HepG2 (cell line): ENCODE measurements around the gene LRRC28. TPM values are rescaled to one million over a fixed set of nuclear protein-coding genes. Genes with fewer than 3 reads are reported as not detected.

Experiments
- HNRNPH1 ChIP-seq: fragments of 200-400 bp; formaldehyde crosslinking; optimal IDR thresholded peaks from 2 replicates; pipeline ENCODE3; 2017; ENCODE audit warnings: mild to moderate bottlenecking, low read depth, low read length
- MTF1 ChIP-seq: sonication (generic); formaldehyde crosslinking; IDR thresholded peaks from 2 replicates; pipeline ENCODE4 v1.5.0; 2020; ENCODE audit warnings: missing genetic modification reagents
- SALL1 ChIP-seq: sonication (generic); formaldehyde crosslinking; IDR thresholded peaks from 2 replicates; pipeline ENCODE4 v1.8.0; 2022; ENCODE audit warnings: mild to moderate bottlenecking, missing genetic modification reagents
- ZFP1 ChIP-seq: IDR thresholded peaks from 2 replicates; pipeline ENCODE4 v1.6.1; 2016
- polyA plus RNA-seq, 8 experiments: library from polyadenylated mRNA; depleted of rRNA in 3 of 8; stranded (reverse) in 7 of 8; unstranded in 1 of 8; fragments of >200 nt; fragmentation: Illumina TruSeq in 4 of 8; extraction: Trizol in 4 of 8; gene quantifications; 2 replicates each; pipeline versions ENCODE4 v1.2.1 to v1.2.3, GENCODE V29; 2011 to 2016; ENCODE audit warnings: low read depth in 4 of 8, missing spikeins in 1 of 8, mixed read lengths in 1 of 8; ENCODE audit not compliant: insufficient read depth in 1 of 8
- total RNA-seq, 5 experiments: library from RNA; depleted of rRNA; stranded (reverse); fragments of >200 nt; fragmentation: Illumina TruSeq; extraction: Trizol; gene quantifications; 2 replicates each; pipeline ENCODE4 v1.2.3, GENCODE V29; 2016; ENCODE audit warnings: low read depth in 1 of 5
- TF ChIP-seq, protein P1 (sequence below): sonication (generic); formaldehyde crosslinking; IDR thresholded peaks from 2 replicates; pipeline ENCODE4 v1.5.1; 2020; ENCODE audit warnings: mild to moderate bottlenecking, missing genetic modification reagents, borderline replicate concordance
- TF ChIP-seq, protein P2 (sequence below): sonication (generic); formaldehyde crosslinking; IDR thresholded peaks from 2 replicates; pipeline ENCODE4 v1.5.0; 2020; ENCODE audit warnings: mild to moderate bottlenecking, missing genetic modification reagents, borderline replicate concordance
- TF ChIP-seq, protein P3 (sequence below): sonication (generic); formaldehyde crosslinking; IDR thresholded peaks from 2 replicates; pipeline ENCODE4 v1.4.0; 2020; ENCODE audit warnings: missing genetic modification reagents

LRRC28 gene
- total and polyA plus RNA-seq, 2 of the 13 experiments (the other 11 are each of a cell fraction or from before 2014, with no cell fraction given), result 17.5 to 21.3 TPM

DNA sequence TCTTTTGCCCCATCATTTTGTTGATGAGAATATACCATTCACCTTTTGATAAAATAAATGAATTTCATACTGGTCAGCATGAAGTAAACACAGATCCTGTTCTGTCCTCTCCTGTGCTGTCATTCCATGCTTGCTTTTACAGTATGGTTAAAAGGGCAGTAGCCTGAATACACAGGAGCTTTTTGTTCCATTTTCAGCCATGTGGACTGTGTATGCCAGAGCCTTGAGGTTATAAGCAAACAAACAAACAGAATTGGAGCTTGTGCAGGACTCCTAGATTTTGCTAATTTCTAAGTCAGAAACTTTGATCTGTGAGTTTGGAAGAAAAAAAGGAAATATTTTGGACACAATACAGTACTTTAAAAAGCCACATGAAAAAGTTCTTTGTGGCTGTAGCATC lies 91.9 kb downstream of the LRRC28 start (continued):
- TF ChIP-seq, protein P1, sequence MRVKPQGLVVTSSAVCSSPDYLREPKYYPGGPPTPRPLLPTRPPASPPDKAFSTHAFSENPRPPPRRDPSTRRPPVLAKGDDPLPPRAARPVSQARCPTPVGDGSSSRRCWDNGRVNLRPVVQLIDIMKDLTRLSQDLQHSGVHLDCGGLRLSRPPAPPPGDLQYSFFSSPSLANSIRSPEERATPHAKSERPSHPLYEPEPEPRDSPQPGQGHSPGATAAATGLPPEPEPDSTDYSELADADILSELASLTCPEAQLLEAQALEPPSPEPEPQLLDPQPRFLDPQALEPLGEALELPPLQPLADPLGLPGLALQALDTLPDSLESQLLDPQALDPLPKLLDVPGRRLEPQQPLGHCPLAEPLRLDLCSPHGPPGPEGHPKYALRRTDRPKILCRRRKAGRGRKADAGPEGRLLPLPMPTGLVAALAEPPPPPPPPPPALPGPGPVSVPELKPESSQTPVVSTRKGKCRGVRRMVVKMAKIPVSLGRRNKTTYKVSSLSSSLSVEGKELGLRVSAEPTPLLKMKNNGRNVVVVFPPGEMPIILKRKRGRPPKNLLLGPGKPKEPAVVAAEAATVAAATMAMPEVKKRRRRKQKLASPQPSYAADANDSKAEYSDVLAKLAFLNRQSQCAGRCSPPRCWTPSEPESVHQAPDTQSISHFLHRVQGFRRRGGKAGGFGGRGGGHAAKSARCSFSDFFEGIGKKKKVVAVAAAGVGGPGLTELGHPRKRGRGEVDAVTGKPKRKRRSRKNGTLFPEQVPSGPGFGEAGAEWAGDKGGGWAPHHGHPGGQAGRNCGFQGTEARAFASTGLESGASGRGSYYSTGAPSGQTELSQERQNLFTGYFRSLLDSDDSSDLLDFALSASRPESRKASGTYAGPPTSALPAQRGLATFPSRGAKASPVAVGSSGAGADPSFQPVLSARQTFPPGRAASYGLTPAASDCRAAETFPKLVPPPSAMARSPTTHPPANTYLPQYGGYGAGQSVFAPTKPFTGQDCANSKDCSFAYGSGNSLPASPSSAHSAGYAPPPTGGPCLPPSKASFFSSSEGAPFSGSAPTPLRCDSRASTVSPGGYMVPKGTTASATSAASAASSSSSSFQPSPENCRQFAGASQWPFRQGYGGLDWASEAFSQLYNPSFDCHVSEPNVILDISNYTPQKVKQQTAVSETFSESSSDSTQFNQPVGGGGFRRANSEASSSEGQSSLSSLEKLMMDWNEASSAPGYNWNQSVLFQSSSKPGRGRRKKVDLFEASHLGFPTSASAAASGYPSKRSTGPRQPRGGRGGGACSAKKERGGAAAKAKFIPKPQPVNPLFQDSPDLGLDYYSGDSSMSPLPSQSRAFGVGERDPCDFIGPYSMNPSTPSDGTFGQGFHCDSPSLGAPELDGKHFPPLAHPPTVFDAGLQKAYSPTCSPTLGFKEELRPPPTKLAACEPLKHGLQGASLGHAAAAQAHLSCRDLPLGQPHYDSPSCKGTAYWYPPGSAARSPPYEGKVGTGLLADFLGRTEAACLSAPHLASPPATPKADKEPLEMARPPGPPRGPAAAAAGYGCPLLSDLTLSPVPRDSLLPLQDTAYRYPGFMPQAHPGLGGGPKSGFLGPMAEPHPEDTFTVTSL (CRISPR knock-in tag), result peak; percentile 63; the same call in 1 of the 2 replicates
- TF ChIP-seq ZFP1 (CRISPR knock-in tag), result no peak
- TF ChIP-seq, protein P2, sequence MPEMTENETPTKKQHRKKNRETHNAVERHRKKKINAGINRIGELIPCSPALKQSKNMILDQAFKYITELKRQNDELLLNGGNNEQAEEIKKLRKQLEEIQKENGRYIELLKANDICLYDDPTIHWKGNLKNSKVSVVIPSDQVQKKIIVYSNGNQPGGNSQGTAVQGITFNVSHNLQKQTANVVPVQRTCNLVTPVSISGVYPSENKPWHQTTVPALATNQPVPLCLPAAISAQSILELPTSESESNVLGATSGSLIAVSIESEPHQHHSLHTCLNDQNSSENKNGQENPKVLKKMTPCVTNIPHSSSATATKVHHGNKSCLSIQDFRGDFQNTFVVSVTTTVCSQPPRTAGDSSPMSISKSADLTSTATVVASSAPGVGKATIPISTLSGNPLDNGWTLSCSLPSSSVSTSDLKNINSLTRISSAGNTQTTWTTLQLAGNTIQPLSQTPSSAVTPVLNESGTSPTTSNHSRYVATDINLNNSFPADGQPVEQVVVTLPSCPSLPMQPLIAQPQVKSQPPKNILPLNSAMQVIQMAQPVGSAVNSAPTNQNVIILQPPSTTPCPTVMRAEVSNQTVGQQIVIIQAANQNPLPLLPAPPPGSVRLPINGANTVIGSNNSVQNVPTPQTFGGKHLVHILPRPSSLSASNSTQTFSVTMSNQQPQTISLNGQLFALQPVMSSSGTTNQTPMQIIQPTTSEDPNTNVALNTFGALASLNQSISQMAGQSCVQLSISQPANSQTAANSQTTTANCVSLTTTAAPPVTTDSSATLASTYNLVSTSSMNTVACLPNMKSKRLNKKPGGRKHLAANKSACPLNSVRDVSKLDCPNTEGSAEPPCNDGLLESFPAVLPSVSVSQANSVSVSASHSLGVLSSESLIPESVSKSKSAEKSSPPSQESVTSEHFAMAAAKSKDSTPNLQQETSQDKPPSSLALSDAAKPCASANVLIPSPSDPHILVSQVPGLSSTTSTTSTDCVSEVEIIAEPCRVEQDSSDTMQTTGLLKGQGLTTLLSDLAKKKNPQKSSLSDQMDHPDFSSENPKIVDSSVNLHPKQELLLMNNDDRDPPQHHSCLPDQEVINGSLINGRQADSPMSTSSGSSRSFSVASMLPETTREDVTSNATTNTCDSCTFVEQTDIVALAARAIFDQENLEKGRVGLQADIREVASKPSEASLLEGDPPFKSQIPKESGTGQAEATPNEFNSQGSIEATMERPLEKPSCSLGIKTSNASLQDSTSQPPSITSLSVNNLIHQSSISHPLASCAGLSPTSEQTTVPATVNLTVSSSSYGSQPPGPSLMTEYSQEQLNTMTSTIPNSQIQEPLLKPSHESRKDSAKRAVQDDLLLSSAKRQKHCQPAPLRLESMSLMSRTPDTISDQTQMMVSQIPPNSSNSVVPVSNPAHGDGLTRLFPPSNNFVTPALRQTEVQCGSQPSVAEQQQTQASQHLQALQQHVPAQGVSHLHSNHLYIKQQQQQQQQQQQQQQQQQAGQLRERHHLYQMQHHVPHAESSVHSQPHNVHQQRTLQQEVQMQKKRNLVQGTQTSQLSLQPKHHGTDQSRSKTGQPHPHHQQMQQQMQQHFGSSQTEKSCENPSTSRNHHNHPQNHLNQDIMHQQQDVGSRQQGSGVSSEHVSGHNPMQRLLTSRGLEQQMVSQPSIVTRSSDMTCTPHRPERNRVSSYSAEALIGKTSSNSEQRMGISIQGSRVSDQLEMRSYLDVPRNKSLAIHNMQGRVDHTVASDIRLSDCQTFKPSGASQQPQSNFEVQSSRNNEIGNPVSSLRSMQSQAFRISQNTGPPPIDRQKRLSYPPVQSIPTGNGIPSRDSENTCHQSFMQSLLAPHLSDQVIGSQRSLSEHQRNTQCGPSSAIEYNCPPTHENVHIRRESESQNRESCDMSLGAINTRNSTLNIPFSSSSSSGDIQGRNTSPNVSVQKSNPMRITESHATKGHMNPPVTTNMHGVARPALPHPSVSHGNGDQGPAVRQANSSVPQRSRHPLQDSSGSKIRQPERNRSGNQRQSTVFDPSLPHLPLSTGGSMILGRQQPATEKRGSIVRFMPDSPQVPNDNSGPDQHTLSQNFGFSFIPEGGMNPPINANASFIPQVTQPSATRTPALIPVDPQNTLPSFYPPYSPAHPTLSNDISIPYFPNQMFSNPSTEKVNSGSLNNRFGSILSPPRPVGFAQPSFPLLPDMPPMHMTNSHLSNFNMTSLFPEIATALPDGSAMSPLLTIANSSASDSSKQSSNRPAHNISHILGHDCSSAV (CRISPR knock-in tag), result no peak
- no peak for TF ChIP-seq HNRNPH1
- TF ChIP-seq, protein P3, sequence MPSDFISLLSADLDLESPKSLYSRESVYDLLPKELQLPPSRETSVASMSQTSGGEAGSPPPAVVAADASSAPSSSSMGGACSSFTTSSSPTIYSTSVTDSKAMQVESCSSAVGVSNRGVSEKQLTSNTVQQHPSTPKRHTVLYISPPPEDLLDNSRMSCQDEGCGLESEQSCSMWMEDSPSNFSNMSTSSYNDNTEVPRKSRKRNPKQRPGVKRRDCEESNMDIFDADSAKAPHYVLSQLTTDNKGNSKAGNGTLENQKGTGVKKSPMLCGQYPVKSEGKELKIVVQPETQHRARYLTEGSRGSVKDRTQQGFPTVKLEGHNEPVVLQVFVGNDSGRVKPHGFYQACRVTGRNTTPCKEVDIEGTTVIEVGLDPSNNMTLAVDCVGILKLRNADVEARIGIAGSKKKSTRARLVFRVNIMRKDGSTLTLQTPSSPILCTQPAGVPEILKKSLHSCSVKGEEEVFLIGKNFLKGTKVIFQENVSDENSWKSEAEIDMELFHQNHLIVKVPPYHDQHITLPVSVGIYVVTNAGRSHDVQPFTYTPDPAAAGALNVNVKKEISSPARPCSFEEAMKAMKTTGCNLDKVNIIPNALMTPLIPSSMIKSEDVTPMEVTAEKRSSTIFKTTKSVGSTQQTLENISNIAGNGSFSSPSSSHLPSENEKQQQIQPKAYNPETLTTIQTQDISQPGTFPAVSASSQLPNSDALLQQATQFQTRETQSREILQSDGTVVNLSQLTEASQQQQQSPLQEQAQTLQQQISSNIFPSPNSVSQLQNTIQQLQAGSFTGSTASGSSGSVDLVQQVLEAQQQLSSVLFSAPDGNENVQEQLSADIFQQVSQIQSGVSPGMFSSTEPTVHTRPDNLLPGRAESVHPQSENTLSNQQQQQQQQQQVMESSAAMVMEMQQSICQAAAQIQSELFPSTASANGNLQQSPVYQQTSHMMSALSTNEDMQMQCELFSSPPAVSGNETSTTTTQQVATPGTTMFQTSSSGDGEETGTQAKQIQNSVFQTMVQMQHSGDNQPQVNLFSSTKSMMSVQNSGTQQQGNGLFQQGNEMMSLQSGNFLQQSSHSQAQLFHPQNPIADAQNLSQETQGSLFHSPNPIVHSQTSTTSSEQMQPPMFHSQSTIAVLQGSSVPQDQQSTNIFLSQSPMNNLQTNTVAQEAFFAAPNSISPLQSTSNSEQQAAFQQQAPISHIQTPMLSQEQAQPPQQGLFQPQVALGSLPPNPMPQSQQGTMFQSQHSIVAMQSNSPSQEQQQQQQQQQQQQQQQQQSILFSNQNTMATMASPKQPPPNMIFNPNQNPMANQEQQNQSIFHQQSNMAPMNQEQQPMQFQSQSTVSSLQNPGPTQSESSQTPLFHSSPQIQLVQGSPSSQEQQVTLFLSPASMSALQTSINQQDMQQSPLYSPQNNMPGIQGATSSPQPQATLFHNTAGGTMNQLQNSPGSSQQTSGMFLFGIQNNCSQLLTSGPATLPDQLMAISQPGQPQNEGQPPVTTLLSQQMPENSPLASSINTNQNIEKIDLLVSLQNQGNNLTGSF (CRISPR knock-in tag), result no peak
- TF ChIP-seq SALL1 (CRISPR knock-in tag), result peak; percentile 26; the same call in 1 of the 2 replicates
- no peak for TF ChIP-seq MTF1 (CRISPR knock-in tag)
